ENCODE measurements around the gene NT5DC3. TPM values are rescaled to one million over a fixed set of nuclear protein-coding genes. Genes with fewer than 3 reads are reported as not detected.

The NT5DC3 gene
- polyA plus RNA-seq, 6 donors from 2014 or later: 0.96 to 4.4 (median 1.9) TPM

DNA sequence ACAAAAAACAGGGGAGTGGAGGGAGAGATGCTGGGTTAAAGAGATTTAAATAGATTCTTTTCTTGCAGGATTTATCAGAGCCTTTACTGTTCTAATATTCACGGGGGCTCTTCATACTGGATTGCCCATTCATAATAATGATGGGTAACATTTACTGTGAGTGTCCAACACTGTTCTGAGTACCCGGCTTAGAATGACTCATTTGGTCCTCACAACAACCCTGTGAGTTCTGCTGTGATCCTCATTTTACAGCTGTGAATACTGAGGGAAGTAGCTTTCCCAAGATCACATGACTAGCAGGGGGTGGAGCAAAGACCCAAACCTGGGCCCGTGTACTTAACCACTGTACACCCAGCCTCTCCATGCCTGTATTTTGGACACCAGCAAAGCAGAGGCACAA, 113.4 kb downstream of the NT5DC3 start:
- Mint-ChIP-seq H3K27me3 (peaks cover 0 to 6% (median 0%) of the 10 kb centered on the region in 3 donors), H3K9me3 (peaks cover 0 to 13% (median 6%) of the 10 kb centered on the region in 7 donors), H3K36me3 (no peaks in the 10 kb centered on the region), H3K4me3 (no peak overlapping the region), H3K27ac (no peak overlapping the region), H3K4me1 (no peaks in the 10 kb centered on the region)
- DNase-seq (no peak), ATAC-seq (ENCODE audit: low read depth in 2 of 2) (no peak)

DNA sequence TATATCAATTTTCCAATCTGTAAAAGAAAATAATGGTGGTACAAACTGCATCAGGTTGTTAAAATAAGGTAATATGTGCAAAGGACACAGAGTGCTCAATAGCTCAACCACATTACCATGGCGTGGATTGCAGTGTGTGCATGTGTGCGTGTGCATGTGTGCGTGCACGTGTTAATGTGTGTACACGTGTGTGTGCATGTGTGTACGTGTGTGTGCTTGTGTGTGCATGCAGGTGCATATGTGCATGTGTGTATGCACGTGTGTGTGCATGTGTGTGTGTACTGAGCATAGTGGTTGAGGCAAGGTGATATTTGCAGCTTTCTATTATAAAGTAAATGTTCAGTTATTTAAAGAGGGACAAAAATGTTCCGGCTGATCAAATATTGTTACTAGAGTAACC, 115.6 kb downstream of the NT5DC3 start:
- Mint-ChIP-seq H3K27ac (peak overlapping the region in 1 of 6 donors; percentile 10), H3K4me3 (no peak overlapping the region), H3K27me3 (no peaks in the 10 kb centered on the region), H3K9me3 (no peaks in the 10 kb centered on the region), H3K36me3 (no peaks in the 10 kb centered on the region), H3K4me1 (no peaks in the 10 kb centered on the region)
- no peak for DNase-seq
- no peak for ATAC-seq (ENCODE audit: low read depth in 2 of 2)

Other genes starting within 250 kb of the NT5DC3 start
- gene HSP90B1, start 89.2 kb upstream of the NT5DC3 start, polyA plus RNA-seq (ENCODE audit: low read depth in 6 of 6): 100 to 1,000 TPM; 152 to 207 (median 177) TPM
- gene TDG, start 124.6 kb upstream of the NT5DC3 start, polyA plus RNA-seq (ENCODE audit: low read depth in 6 of 6): 10 to 100 TPM; 19.3 to 27.1 (median 21.1) TPM
- gene GLT8D2, start 209.0 kb upstream of the NT5DC3 start, polyA plus RNA-seq (ENCODE audit: low read depth in 6 of 6): under 1 TPM in 2 of 6 donors, not detected in 4; 0.32 to 0.66 TPM
- 10 to 100 TPM in 1 of 6 donors, 1 to 10 TPM in 5; 2.6 to 11.5 (median 6.4) TPM for gene HCFC2, start 223.3 kb upstream of the NT5DC3 start, polyA plus RNA-seq (ENCODE audit: low read depth in 6 of 6)